VCaP (cell line): ENCODE results near the gene ASAP3.

Source experiments
- H3K27ac ChIP-seq: fragments of 450-650 bp; 2 replicates; pipeline ENCODE4 v1.5.1; 2017
- CTCF ChIP-seq: fragments of 450-650 bp; conservative IDR thresholded peaks from 2 replicates; pipeline ENCODE4 v1.5.1; 2017; ENCODE audit warnings: mild to moderate bottlenecking, moderate library complexity

The ASAP3 gene

GRCh38 chr1:23449958-23450357 is 34.0 kb downstream of the ASAP3 start:
- TF ChIP-seq CTCF: no peak
- peak overlapping the region; percentile 89 for H3K27ac ChIP-seq

GRCh38 chr1:23449306-23449705 is 34.7 kb downstream of the ASAP3 start:
- peak overlapping the region; percentile 89 for H3K27ac ChIP-seq
- TF ChIP-seq CTCF: no peak

DNA sequence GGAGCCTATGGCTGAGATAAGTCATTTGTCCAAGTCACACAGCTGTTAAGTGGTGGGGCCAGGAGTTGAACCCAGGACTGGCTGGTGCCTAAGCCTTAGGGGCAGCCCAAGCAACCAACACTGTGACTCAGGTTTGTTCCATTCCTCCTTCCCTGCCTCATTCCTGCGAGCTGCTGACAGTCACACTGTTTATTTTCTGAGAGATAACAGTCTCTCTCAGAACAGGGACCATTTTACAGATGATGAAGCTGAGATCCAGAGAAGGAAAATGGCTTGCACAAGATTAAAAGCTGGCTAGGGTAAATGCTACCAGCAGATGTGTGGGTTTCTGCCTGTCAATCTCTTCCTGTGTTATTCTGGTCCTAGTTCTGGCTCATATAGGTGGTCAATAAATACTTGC is 35.1 kb downstream of the ASAP3 start:
- no peak for TF ChIP-seq CTCF
- H3K27ac ChIP-seq: peak overlapping the region; percentile 89; the same call in 1 of the 2 replicates

DNA sequence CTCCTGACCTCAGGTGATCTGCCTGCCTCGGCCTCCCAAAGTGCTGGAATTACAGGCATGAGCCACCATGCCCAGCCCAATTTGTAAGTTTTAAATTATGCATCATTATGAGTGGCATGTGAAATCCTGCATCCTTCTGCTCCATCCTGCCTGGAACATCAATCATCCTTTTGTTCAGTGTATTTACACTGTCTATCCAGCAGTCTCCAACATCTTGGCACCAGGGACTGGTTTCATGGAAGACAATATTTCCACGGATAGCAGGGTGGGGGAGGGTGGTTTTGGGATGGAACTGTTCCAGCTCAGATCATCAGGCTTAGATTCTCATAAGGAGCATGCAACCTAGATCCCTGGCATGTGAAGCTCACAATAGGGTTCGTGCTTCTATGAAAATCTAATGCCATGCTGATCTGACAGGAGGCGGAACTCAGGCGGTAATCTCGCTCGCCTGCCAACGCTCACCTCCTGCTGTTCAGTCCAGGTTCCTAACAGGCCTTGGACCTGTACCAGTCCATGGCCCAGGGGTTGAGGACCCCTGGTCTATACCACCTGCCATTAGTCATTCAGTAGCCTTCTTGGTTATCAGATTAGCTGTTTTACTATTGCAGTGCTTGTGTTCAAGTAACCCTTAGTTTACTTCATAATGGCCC is 37.2 kb downstream of the ASAP3 start:
- TF ChIP-seq CTCF: no peak
- no peak overlapping the region for H3K27ac ChIP-seq

GRCh38 chr1:23444596-23445390 is 39.2 kb downstream of the ASAP3 start:
- H3K27ac ChIP-seq: no peak overlapping the region
- no peak for TF ChIP-seq CTCF

GRCh38 chr1:23444104-23444533 is 39.9 kb downstream of the ASAP3 start:
- no peak for TF ChIP-seq CTCF
- H3K27ac ChIP-seq: no peak overlapping the region

- no peak overlapping the region for H3K27ac ChIP-seq
- no peak for TF ChIP-seq CTCF
Measured at GRCh38 chr1:23442751-23443150, 41.2 kb downstream of the ASAP3 start.
